ENCODE results near the gene VAV1. TPM values are rescaled to one million over a fixed set of nuclear protein-coding genes. Genes with fewer than 3 reads are reported as not detected.

The VAV1 gene
- total RNA-seq, 6 experiments from 2014 or later = 1.1 to 7.9 (median 3.1) TPM

GRCh38 chr19:6813659-6814058 lies 41.2 kb downstream of the VAV1 start:
- no peaks in the 10 kb centered on the region for H3K9me3 ChIP-seq
- TF ChIP-seq POLR2A (IDR thresholded peaks at IDR 0.05) (no peak), CTCF (IDR thresholded peaks at IDR 0.05) (no peak)
- H3K4me1 ChIP-seq = no peaks in the 10 kb centered on the region
- intact Hi-C loops (cut with DNase I) = no loop called here
- H3K4me3 ChIP-seq = no peak overlapping the region
- 37% methylated on average over 4 of the region's 4 CpGs for WGBS (ENCODE audit: insufficient coverage, low coverage, low lambda C conversion rate, missing lambda C conversion rate)
- ATAC-seq (no peak), DNase-seq (no peak)
- H3K27me3 ChIP-seq = no peaks in the 10 kb centered on the region
- no peak overlapping the region for H3K27ac ChIP-seq
- no peaks in the 10 kb centered on the region for H3K36me3 ChIP-seq

- intact Hi-C loops (cut with DNase I) = no loop called here
- H3K27ac ChIP-seq = no peak overlapping the region
- H3K4me1 ChIP-seq = no peaks in the 10 kb centered on the region
- no peak for ATAC-seq
- no peak for DNase-seq
- H3K27me3 ChIP-seq = no peaks in the 10 kb centered on the region
- TF ChIP-seq POLR2A (IDR thresholded peaks at IDR 0.05) = no peak
- TF ChIP-seq CTCF (IDR thresholded peaks at IDR 0.05) = no peak
- H3K9me3 ChIP-seq = peaks cover 0 to 3% (median 0%) of the 10 kb centered on the region in 4 donors
- WGBS (ENCODE audit: insufficient coverage, low coverage, low lambda C conversion rate, missing lambda C conversion rate) = 62% methylated on average over 3 of the region's 3 CpGs
- H3K36me3 ChIP-seq = no peaks in the 10 kb centered on the region
- H3K4me3 ChIP-seq = no peak overlapping the region
Observed at GRCh38 chr19:6817179-6817578, 44.7 kb downstream of the VAV1 start.

- H3K27me3 ChIP-seq = no peaks in the 10 kb centered on the region
- ATAC-seq = no peak
Observed at GRCh38 chr19:6818246-6818645, 45.7 kb downstream of the VAV1 start.

GRCh38 chr19:6819323-6819722 lies 46.8 kb downstream of the VAV1 start:
- no peak overlapping the region for H3K4me3 ChIP-seq
- TF ChIP-seq POLR2A (IDR thresholded peaks at IDR 0.05) (no peak), CTCF (IDR thresholded peaks at IDR 0.05) (no peak)
- no peaks in the 10 kb centered on the region for H3K4me1 ChIP-seq
- H3K27ac ChIP-seq = no peak overlapping the region
- DNase-seq (no peak), ATAC-seq (no peak)
- peaks cover 0 to 3% (median 0%) of the 10 kb centered on the region in 4 donors for H3K9me3 ChIP-seq
- no peaks in the 10 kb centered on the region for H3K36me3 ChIP-seq
- intact Hi-C loops (cut with DNase I) = no loop called here
- WGBS (ENCODE audit: insufficient coverage, low coverage, low lambda C conversion rate, missing lambda C conversion rate) = 58% methylated on average over 2 of the region's 2 CpGs
- H3K27me3 ChIP-seq = no peaks in the 10 kb centered on the region

More at GRCh38 chr19:6818246-6818645, 45.7 kb downstream of the VAV1 start:
- H3K27ac ChIP-seq = no peak overlapping the region
- no peaks in the 10 kb centered on the region for H3K4me1 ChIP-seq
- TF ChIP-seq CTCF (IDR thresholded peaks at IDR 0.05) (no peak), POLR2A (IDR thresholded peaks at IDR 0.05) (no peak)
- H3K9me3 ChIP-seq = peaks cover 0 to 3% (median 0%) of the 10 kb centered on the region in 4 donors
- H3K4me3 ChIP-seq = no peak overlapping the region
- 36% methylated on average over 3 of the region's 4 CpGs for WGBS (ENCODE audit: insufficient coverage, low coverage, low lambda C conversion rate, missing lambda C conversion rate)
- intact Hi-C loops (cut with DNase I) = no loop called here
- no peak for DNase-seq
- H3K36me3 ChIP-seq = no peaks in the 10 kb centered on the region

- H3K27me3 ChIP-seq = no peaks in the 10 kb centered on the region
- no peak overlapping the region for H3K4me3 ChIP-seq
- intact Hi-C loops (cut with DNase I) = no loop called here
- H3K27ac ChIP-seq = no peak overlapping the region
- ATAC-seq = no peak
- H3K9me3 ChIP-seq = peaks cover 0 to 3% (median 0%) of the 10 kb centered on the region in 4 donors
- 94% methylated on average over 4 of the region's 4 CpGs for WGBS (ENCODE audit: insufficient coverage, low coverage, low lambda C conversion rate, missing lambda C conversion rate)
- TF ChIP-seq CTCF (IDR thresholded peaks at IDR 0.05) (no peak), POLR2A (IDR thresholded peaks at IDR 0.05) (no peak)
- no peaks in the 10 kb centered on the region for H3K4me1 ChIP-seq
- no peaks in the 10 kb centered on the region for H3K36me3 ChIP-seq
- DNase-seq = no peak
Observed at GRCh38 chr19:6820237-6820636, 47.7 kb downstream of the VAV1 start.
